ENCODE measurements around the gene LRRC8E. TPM values are rescaled to one million over a fixed set of nuclear protein-coding genes. Genes with fewer than 3 reads are reported as not detected.

Gene LRRC8E
- total and polyA plus RNA-seq, 2 of the 8 experiments (the other 6 are each of a cell fraction or from before 2014, with no cell fraction given): 2.7 to 2.9 TPM

DNA sequence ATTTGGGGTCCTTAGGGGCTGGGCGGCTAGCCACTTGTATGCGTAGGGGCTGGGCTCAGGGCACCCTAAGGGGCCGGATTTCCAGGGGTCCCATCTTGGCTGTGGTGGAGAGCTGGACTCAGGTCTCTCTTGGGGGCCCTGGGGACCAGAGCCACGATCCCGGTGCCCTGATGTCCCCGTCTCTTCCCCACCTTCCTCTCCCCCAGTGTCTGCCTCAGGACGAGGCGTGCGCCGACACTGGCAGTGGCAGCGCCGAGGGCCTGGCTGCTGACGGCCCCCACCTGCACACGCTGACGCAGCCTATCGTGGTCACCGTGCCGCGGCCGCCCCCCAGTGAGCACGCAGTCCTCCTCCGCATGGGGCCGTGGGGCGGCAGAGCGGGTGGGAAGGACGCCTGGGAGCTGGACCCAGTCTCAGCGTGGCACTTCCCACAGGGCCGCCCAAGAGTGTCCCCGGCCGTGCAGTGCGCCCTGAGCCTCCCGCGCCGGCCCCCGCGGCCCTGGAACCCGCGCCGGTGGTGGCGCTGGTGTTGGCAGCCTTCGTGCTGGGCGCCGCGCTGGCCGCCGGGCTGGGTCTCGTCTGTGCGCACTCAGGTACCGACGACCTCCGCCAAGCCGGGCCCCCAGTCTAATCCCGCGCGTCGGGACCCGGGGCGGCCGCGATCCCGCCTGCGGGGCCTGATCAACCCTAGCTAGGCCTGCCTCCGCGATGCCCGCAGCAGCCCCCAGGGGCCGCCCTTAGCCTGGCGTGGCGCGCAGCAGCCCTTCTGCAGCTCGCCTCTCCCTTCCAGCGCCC lies 29.2 kb downstream of the LRRC8E start:
- no peak overlapping the region for H4K5ac ChIP-seq (ENCODE audit: insufficient read length, low read depth, low read length)
- H3K14ac ChIP-seq (ENCODE audit: insufficient read length): no peak overlapping the region
- H3K56ac ChIP-seq (replicated peaks; ENCODE audit: insufficient read length, low read depth, low read length): no peak overlapping the region
- H2BK120ac ChIP-seq (replicated peaks; ENCODE audit: low read depth, low read length): no peak overlapping the region
- H4K91ac ChIP-seq (replicated peaks; ENCODE audit: insufficient read length, low read length): no peak overlapping the region
- no peak overlapping the region for H2AFZ ChIP-seq (ENCODE audit: low read length)
- peaks cover 17 to 45% (median 39%) of the 10 kb centered on the region in 4 experiments; a peak in 6 of 7 replicates for H3K27me3 ChIP-seq (replicated peaks in 1 of 4; ENCODE audit: control insufficient read depth in 3 of 4, extremely low read depth in 1 of 4, insufficient read depth in 3 of 4, low read length in 3 of 4)
- no peak overlapping the region for H3K27ac ChIP-seq (ENCODE audit: low read depth, low read length)
- peak overlapping the region; percentile 86 to 94 for H3K4me2 ChIP-seq (ENCODE audit: insufficient read depth in 1 of 2, low read depth in 2 of 2, low read length in 2 of 2)
- peaks cover 21% of the 10 kb centered on the region for H3K23me2 ChIP-seq (ENCODE audit: low read depth, low read length)
- H3K79me2 ChIP-seq (ENCODE audit: control insufficient read depth in 1 of 2, insufficient read depth in 2 of 2, low read length in 2 of 2): no peaks in the 10 kb centered on the region
- no peaks in the 10 kb centered on the region for H3K79me1 ChIP-seq (ENCODE audit: low read depth, low read length)
- ChIA-PET CTCF (ENCODE audit: partially characterized antibody) (interaction anchor here (0.6 to 9.0 kb wide), 19 partner anchors 9 to 238 kb away, joined by 3 to 112 read pairs (median 4); partner anchors contain the start of genes MAP2K7, PRR36 and TIMM44), POLR2A (ENCODE audit: partially characterized antibody) (interaction anchor here (0.6 to 10.6 kb wide), 16 partner anchors 9 to 60 kb away, joined by 3 to 106 read pairs (median 4); partner anchors contain the start of genes CTXN1, LRRC8E and MAP2K7)
- H3K4me3 ChIP-seq (ENCODE audit: extremely low read depth in 1 of 4, insufficient read depth in 2 of 4, low read depth in 3 of 4, low read length in 4 of 4): peak overlapping the region; percentile 30 to 64 (median 48)
- peak overlapping the region; percentile 78 for H4K8ac ChIP-seq (ENCODE audit: extremely low read depth, insufficient read depth, low read length)
- H3K4ac ChIP-seq (replicated peaks; ENCODE audit: insufficient read length, low read depth, low read length): no peak overlapping the region
- H2BK15ac ChIP-seq (ENCODE audit: low read length): peak overlapping the region; percentile 31; the same call in 1 of the 2 replicates
- no peaks in the 10 kb centered on the region for H3K9me3 ChIP-seq (ENCODE audit: insufficient read depth in 2 of 2, low read depth in 1 of 2, low read length in 1 of 2)
- H2BK20ac ChIP-seq (ENCODE audit: low read length): no peak overlapping the region
- H3K23ac ChIP-seq (ENCODE audit: insufficient read length): no peak overlapping the region
- H2BK5ac ChIP-seq (ENCODE audit: low read depth, low read length): no peak overlapping the region; the same call in 1 of the 2 replicates
- H4K20me1 ChIP-seq (replicated peaks in 1 of 2; ENCODE audit: control insufficient read depth in 1 of 2, insufficient read depth in 2 of 2, low read length in 2 of 2): peaks cover 5 to 7% of the 10 kb centered on the region in 2 experiments
- no peak overlapping the region for H2AK5ac ChIP-seq (ENCODE audit: low read depth, low read length)
- DNase-seq (ENCODE audit: low read depth in 1 of 2, low spot score in 2 of 2): peak in 1 of 2 experiments; percentile 86
- H3K18ac ChIP-seq (ENCODE audit: extremely low read depth, low read length): peak overlapping the region; percentile 71; the same call in 1 of the 2 replicates
- H3K36me3 ChIP-seq (ENCODE audit: control insufficient read depth in 2 of 4, insufficient read depth in 4 of 4, low read length in 3 of 4): peaks cover 0 to 4% (median 0%) of the 10 kb centered on the region in 4 experiments; a peak in 1 of 8 replicates
- peaks cover 0 to 20% (median 12%) of the 10 kb centered on the region in 4 experiments; a peak in 5 of 7 replicates for H3K4me1 ChIP-seq (replicated peaks in 1 of 4; ENCODE audit: control insufficient read depth in 3 of 4, insufficient read depth in 4 of 4, low read length in 3 of 4)
- H3K9ac ChIP-seq (replicated peaks in 1 of 4; ENCODE audit: extremely low read depth in 1 of 4, low read depth in 3 of 4, low read length in 3 of 4): peak overlapping the region in 1 of 4 experiments; percentile 27; a peak in 2 of 7 replicates
- no peak for FAIRE-seq
- H2BK12ac ChIP-seq (ENCODE audit: low read depth, low read length): 0 out of 2 replicates have a peak overlapping the region, but pooled peaks have one; percentile 60
- WGBS, 2 experiments (ENCODE audit: extremely low coverage in 1 of 2, insufficient coverage in 1 of 2, insufficient read length in 1 of 2, insufficient replicate concordance in 2 of 2, low coverage in 1 of 2, low lambda C conversion rate in 2 of 2, missing lambda C conversion rate in 1 of 2): 2% methylated on average over 55 of the region's 71 CpGs; no CpG with 5 or more reads in 1 of the 2 experiments
- TF ChIP-seq SIX5 (IDR thresholded peaks at IDR 0.05; ENCODE audit: low read depth, low read length) (no peak), CEBPB (IDR thresholded peaks at IDR 0.05; ENCODE audit: low read depth, low read length) (no peak), SIN3A (conservative IDR thresholded peaks at IDR 0.05 in 1 of 2, IDR thresholded peaks at IDR 0.05 in 1 of 2; ENCODE audit: low read depth in 1 of 2, low read length in 2 of 2) (peak in 1 of 2 experiments; percentile 40; a peak in 1 of 4 replicates), RBBP5 (IDR thresholded peaks at IDR 0.05; ENCODE audit: borderline replicate concordance, low read depth, low read length) (peak; percentile 17; the same call in 1 of the 2 replicates), HDAC2 (IDR thresholded peaks at IDR 0.05; ENCODE audit: borderline replicate concordance in 1 of 2, low read depth in 2 of 2, low read length in 2 of 2) (0 out of 4 replicates have a peak, but pooled peaks of 1 of the 2 experiments have one; percentile 36), PHF8 (conservative IDR thresholded peaks at IDR 0.05; ENCODE audit: low read depth, low read length) (0 out of 2 replicates have a peak, but pooled peaks have one; percentile 11), SUZ12 (IDR thresholded peaks at IDR 0.05; ENCODE audit: low read length) (peak; percentile 64), POLR2A (IDR thresholded peaks at IDR 0.05; ENCODE audit: control extremely low read depth in 1 of 2, low read depth in 2 of 2, low read length in 2 of 2) (0 out of 3 replicates have a peak, but pooled peaks of 1 of the 2 experiments have one; percentile 21)
- TF ChIP-seq, protein P1, sequence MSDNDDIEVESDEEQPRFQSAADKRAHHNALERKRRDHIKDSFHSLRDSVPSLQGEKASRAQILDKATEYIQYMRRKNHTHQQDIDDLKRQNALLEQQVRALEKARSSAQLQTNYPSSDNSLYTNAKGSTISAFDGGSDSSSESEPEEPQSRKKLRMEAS (IDR thresholded peaks at IDR 0.05): 0 out of 2 replicates have a peak, but pooled peaks have one; percentile 22

All from H1 (cell line).